IPS-NIHi11 (cell line): ENCODE data around the gene GOLGA8T.
"Not testable (repeated sequence)": the region's sequence is repeated elsewhere in the genome, so short reads cannot be mapped to it uniquely, and the experiment has no call there.

Experiments
- DNase-seq: peaks from one replicate; pipeline ENCODE4 v3.0.0; 2012; ENCODE audit warnings: mixed read lengths, low spot score

GOLGA8T gene

GRCh38 chr15:30191639-30192038, 56.8 kb downstream of the GOLGA8T start:
- DNase-seq = not testable (repeated sequence)

DNA sequence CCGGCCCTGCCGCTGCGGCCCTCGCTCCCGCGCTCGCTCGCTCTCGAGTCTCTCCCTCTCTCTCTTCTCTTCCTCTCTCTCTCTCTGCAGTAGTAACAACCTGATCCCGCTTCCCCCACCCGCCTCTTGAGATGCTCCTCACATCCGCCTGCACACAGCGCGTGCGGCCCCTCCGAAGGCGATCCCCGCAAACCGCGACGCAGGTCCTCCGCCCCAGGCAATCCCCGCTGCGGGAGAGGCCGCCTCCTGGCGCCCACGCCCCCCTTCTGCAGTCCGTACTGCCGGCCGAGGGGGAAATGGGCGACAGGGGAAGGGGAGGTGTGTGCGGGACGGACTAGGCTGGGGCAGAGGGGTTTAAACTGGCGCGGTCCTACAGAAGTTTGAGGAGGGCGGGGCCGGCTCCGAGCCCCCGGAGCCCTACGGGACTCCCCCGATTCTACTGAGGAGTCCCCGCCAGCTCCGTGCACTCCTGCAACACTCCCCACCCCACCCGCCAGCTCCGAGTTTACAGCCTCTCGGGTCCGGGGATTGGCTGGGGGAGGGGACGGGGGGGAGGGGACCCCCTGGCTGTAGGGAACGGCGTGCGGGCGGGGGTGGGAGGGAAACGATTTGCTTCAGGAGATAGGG, 57.4 kb downstream of the GOLGA8T start:
- not testable (repeated sequence) for DNase-seq

- DNase-seq = not testable (repeated sequence)
Measured at GRCh38 chr15:30192892-30193291, 58.0 kb downstream of the GOLGA8T start.
